Neural cell (in vitro differentiated cells): ENCODE results near the gene SSTR5. TPM values are rescaled to one million over a fixed set of nuclear protein-coding genes. Genes with fewer than 3 reads are reported as not detected.

Experiments used
- H2AFZ ChIP-seq: fragments of 200-600, 300-800 bp; sonication (generic), shearing (Covaris generic); 2 replicates; pipeline ENCODE4 v1.6.0; 2014; ENCODE audit warnings: low read depth, mild to moderate bottlenecking, antibody characterized with exemption, low read length, moderate library complexity
- H3F3A ChIP-seq: fragments of 200-600 bp; shearing (Covaris generic); 2 replicates; pipeline ENCODE4 v1.6.1; 2016; ENCODE audit warnings: mild to moderate bottlenecking, moderate library complexity, mixed read lengths, antibody characterized with exemption, low read length; ENCODE audit not compliant: insufficient read depth, poor library complexity, severe bottlenecking
- H3K27ac ChIP-seq: fragments of 200-600, 300-800 bp; sonication (generic), shearing (Covaris generic); 2 replicates; pipeline ENCODE4 v1.5.1; 2014; ENCODE audit warnings: mild to moderate bottlenecking, low read length, moderate library complexity
- H3K27me3 ChIP-seq: fragments of 300-800, 200-600 bp; sonication (generic), shearing (Covaris generic); 2 replicates; pipeline ENCODE4 v1.6.0; 2014; ENCODE audit warnings: mild to moderate bottlenecking, low read depth, low read length, moderate library complexity; ENCODE audit not compliant: insufficient read depth
- H3K36me3 ChIP-seq: fragments of 300-800, 200-600 bp; sonication (generic), shearing (Covaris generic); 2 replicates; pipeline ENCODE4 v1.5.1; 2014; ENCODE audit warnings: mild to moderate bottlenecking, antibody characterized with exemption, low read length, moderate library complexity; ENCODE audit not compliant: insufficient read depth
- H3K4me2 ChIP-seq: fragments of 300-800, 200-600 bp; sonication (generic), shearing (Covaris generic); 2 replicates; pipeline ENCODE4 v1.6.0; 2014; ENCODE audit warnings: mild to moderate bottlenecking, low read length
- H3K4me3 ChIP-seq: fragments of 300-800, 200-600 bp; sonication (generic), shearing (Covaris generic); 2 replicates; pipeline ENCODE4 v1.5.1; 2014; ENCODE audit warnings: mild to moderate bottlenecking, low read length, moderate library complexity
- H3K79me2 ChIP-seq: fragments of 200-600 bp; shearing (Covaris generic); replicated peaks from 2 replicates; pipeline ENCODE4 v1.6.0; 2014; ENCODE audit warnings: mild to moderate bottlenecking, low read length, moderate library complexity; ENCODE audit not compliant: insufficient read depth
- H3K9ac ChIP-seq: fragments of 300-800, 200-600 bp; sonication (generic), shearing (Covaris generic); 2 replicates; pipeline ENCODE4 v1.6.1; 2016; ENCODE audit warnings: mild to moderate bottlenecking, low read length, mixed read lengths
- H3K9me2 ChIP-seq: fragments of 200-600 bp; shearing (Covaris generic); 2 replicates; pipeline ENCODE4 v1.6.1; 2016; ENCODE audit warnings: mild to moderate bottlenecking, low read length, mixed read lengths; ENCODE audit not compliant: insufficient read depth
- H3K9me3 ChIP-seq: fragments of 200-600, 300-800 bp; sonication (generic), shearing (Covaris generic); 2 replicates; pipeline ENCODE4 v1.6.1; 2016; ENCODE audit warnings: mild to moderate bottlenecking, mixed run types, low read length, moderate library complexity, mixed read lengths
- H4K20me1 ChIP-seq: fragments of 200-600 bp; shearing (Covaris generic); 2 replicates; pipeline ENCODE4 v1.6.1; 2016; ENCODE audit warnings: mild to moderate bottlenecking, mixed run types; ENCODE audit not compliant: insufficient read depth
- CTCF ChIP-seq: fragments of 450-650 bp; IDR thresholded peaks from 2 replicates; pipeline ENCODE4 v1.5.1; 2014; ENCODE audit warnings: antibody characterized with exemption, mild to moderate bottlenecking, moderate library complexity; ENCODE audit not compliant: poor library complexity, severe bottlenecking
- EP300 ChIP-seq: fragments of 450-650 bp; conservative IDR thresholded peaks from 2 replicates; pipeline ENCODE4 v1.6.1; 2014; ENCODE audit warnings: antibody characterized with exemption, mild to moderate bottlenecking, moderate library complexity; ENCODE audit not compliant: poor library complexity, severe bottlenecking
- MXI1 ChIP-seq: fragments of 450-650 bp; conservative IDR thresholded peaks from 2 replicates; pipeline ENCODE4 v1.6.1; 2014; ENCODE audit warnings: antibody characterized with exemption, mild to moderate bottlenecking; ENCODE audit not compliant: poor library complexity, severe bottlenecking
- POLR2AphosphoS5 ChIP-seq: IDR thresholded peaks from 2 replicates; pipeline ENCODE4 v1.6.1; 2012
- RAD21 ChIP-seq: fragments of 450-650 bp; conservative IDR thresholded peaks from 2 replicates; pipeline ENCODE4 v1.6.1; 2014; ENCODE audit warnings: antibody characterized with exemption, mild to moderate bottlenecking, moderate library complexity
- REST ChIP-seq: IDR thresholded peaks from 2 replicates; pipeline ENCODE4 v1.6.1; 2012; ENCODE audit warnings: borderline replicate concordance
- TAF1 ChIP-seq: IDR thresholded peaks from 2 replicates; pipeline ENCODE4 v1.6.1; 2012; ENCODE audit warnings: low read depth
- polyA plus RNA-seq: library from polyadenylated mRNA; depleted of rRNA; stranded (reverse); fragments of >200 nt; gene quantifications from 2 replicates; pipeline ENCODE4 v1.2.3, GENCODE V29; 2014

Gene SSTR5
- polyA plus RNA-seq, 1 donor from 2014 or later: not detected

- no peaks in the 10 kb centered on the region for H3K79me2 ChIP-seq
- no peaks in the 10 kb centered on the region for H3K36me3 ChIP-seq
- H3K9me2 ChIP-seq: no peaks in the 10 kb centered on the region
- no peak overlapping the region for H3K4me3 ChIP-seq
- no peak overlapping the region for H3K4me2 ChIP-seq
- no peaks in the 10 kb centered on the region for H4K20me1 ChIP-seq
- no peaks in the 10 kb centered on the region for H3F3A ChIP-seq
- H3K27me3 ChIP-seq: no peaks in the 10 kb centered on the region
- no peak overlapping the region for H3K9ac ChIP-seq
- H3K9me3 ChIP-seq: no peaks in the 10 kb centered on the region
- no peak overlapping the region for H3K27ac ChIP-seq
- no peak for TF ChIP-seq REST
- TF ChIP-seq EP300: no peak
- TF ChIP-seq POLR2AphosphoS5: no peak
- no peak for TF ChIP-seq TAF1
- TF ChIP-seq CTCF: no peak
- TF ChIP-seq MXI1: no peak
- no peak overlapping the region for H2AFZ ChIP-seq
These were observed 34.1 kb downstream of the SSTR5 start for GRCh38 chr16:1106659-1107058.

GRCh38 chr16:1107141-1107540 is 34.6 kb downstream of the SSTR5 start:
- H4K20me1 ChIP-seq: no peaks in the 10 kb centered on the region
- no peaks in the 10 kb centered on the region for H3K9me3 ChIP-seq
- no peak overlapping the region for H3K27ac ChIP-seq
- H3K27me3 ChIP-seq: no peaks in the 10 kb centered on the region
- no peak overlapping the region for H3K4me2 ChIP-seq
- no peak overlapping the region for H2AFZ ChIP-seq
- no peak for TF ChIP-seq REST
- TF ChIP-seq RAD21: no peak
- no peak for TF ChIP-seq CTCF
- no peak for TF ChIP-seq MXI1
- H3F3A ChIP-seq: no peaks in the 10 kb centered on the region
- no peaks in the 10 kb centered on the region for H3K9me2 ChIP-seq
- H3K36me3 ChIP-seq: no peaks in the 10 kb centered on the region
- no peaks in the 10 kb centered on the region for H3K79me2 ChIP-seq
- no peak overlapping the region for H3K4me3 ChIP-seq
- no peak overlapping the region for H3K9ac ChIP-seq
